COR-L47 (cell line): ENCODE results near the gene AIRE.
"Not testable (repeated sequence)": the region's sequence is repeated elsewhere in the genome, so short reads cannot be mapped to it uniquely, and the experiment has no call there.

Experiments
- DNase-seq: peaks from one replicate; lab custom pipeline; 2025; lab: John Stamatoyannopoulos, UW

Gene AIRE

DNA sequence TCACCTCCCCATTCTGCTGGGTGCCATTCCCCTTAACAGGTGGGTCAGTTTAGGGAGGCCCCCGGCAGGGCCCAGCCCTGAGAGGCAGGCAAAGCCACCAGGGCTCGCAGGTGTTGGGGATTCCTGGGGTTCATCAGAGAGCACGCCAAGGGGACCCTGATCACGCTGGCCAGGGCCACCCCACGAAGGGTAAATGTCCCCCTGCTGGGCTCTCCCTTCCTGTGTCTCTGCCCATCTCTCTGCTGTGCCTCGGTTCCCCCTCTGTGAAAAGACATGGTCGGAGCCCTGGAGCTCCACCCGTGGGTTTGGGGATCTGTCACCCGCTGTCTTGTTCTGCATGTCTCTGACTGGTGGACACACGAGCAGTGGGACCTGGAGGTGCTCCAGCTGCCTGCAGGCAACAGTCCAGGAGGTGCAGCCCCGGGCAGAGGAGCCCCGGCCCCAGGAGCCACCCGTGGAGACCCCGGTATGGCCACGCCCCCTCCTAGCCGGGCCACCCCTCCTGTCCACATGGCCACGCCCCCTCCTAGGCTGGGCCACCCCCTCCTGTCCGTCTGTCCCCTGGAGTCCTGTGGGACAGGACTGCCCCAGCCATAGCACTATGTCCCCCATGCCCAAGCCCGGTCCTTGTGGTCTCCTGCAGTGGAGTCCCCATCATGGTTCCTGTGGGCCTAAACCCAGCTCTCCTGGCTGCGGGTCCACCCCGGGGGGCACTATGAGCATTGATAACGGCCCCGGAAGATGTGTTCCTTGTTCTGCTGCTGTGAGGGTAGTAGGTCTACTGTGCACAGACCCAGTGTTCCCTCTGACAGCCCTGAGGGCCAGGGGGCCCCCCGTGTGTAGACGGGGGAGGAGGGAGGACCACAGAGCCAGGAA, 6.5 kb downstream of the AIRE start:
- no peak for DNase-seq

DNA sequence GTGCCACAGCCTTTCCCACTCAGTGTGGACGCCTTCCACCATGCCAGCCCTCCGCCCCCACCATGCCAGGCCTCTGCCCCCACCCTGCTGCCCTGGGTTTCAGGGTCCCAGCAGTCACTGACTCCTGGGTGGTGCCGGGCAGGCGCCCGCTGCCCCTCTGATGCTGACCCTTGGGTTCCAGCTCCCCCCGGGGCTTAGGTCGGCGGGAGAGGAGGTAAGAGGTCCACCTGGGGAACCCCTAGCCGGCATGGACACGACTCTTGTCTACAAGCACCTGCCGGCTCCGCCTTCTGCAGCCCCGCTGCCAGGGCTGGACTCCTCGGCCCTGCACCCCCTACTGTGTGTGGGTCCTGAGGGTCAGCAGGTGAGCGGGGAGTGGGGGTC, 7.1 kb downstream of the AIRE start:
- no peak for DNase-seq

- no peak for DNase-seq
Observed at GRCh38 chr21:44293551-44294231, 8.0 kb downstream of the AIRE start.

- no peak for DNase-seq
Observed at GRCh38 chr21:44294391-44295162, 8.9 kb downstream of the AIRE start.

GRCh38 chr21:44295163-44295573, 9.5 kb downstream of the AIRE start:
- DNase-seq = peak; percentile 49

DNA sequence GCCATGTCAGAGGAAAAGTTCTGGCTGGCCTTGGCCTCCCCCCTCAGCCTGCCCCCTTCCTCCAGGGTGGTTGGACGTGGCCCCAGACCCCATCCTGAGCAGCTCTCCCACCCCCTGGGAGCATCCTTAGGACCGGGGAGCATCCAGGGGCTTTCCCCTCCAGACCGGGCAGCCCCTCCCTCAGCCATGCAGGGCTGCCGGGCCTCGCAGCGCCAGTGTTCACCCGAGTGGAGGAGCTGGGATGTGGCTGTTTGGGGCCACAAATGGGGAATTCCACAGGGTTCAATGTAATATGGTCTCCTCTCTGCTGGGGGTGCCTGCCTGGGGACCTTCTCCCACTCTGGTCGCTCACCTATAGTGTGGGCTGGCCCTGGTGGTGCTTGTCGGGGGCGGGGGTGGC, 10.0 kb downstream of the AIRE start:
- DNase-seq = no peak

DNA sequence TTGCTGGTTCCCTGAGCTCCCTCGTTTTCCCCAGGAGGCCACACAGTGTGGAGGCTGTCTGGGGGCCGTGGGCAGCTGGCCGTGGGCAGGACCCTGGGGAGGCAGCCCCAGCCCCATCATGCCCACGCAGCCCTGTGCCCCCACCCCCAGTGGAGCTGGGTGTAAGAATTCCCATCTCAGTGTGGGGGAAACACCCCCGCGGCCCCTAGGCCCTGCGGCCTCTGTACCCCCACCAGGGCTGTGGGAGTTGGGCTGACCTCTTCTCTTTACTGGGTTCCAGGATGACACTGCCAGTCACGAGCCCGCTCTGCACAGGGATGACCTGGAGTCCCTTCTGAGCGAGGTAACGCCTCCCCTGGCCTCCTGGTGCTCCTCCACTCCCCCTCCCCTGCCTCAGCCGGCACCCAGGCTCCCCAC, 10.4 kb downstream of the AIRE start:
- DNase-seq = no peak

DNA sequence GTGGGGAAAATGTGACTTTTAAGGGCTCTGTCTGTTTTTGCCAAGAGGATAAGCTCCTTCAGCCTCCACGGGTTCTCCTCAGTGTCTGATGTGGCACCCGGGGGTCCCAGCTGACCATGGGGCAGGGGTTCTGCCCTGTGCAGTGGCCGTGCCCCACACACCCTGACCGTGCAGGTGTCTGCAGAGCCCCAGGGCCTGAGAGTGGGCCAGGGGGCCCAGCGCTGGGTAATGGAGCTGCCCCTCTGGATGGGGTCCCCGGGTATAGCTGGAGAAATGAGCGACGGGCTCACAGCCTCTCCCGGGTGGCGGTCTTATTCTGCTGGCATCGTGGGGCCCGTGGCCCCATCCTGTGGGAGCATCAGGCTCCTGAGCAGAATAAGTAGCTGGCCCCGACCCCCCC, 11.2 kb downstream of the AIRE start:
- no peak for DNase-seq

GRCh38 chr21:44297525-44298290, 12.0 kb downstream of the AIRE start:
- DNase-seq = peak; percentile 75

DNA sequence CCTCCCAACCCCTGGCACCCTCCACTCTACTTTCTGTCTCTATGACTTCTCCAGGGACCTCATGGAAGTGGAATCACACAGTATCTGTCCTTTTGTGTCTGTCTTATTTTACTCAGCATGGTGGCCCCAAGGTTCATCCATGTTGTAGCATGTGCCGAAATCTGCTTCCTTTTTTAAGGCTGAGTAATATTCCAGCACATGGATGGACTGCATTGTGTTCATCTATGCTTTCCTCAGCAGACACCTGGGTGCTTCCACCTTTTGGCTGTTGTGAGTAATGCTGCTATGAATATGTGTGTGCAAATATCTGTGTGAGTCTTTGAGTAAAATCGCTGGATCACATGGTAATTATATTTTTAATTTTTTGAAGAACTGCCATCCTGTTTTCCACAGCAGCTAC, 12.6 kb downstream of the AIRE start:
- DNase-seq = no peak

DNA sequence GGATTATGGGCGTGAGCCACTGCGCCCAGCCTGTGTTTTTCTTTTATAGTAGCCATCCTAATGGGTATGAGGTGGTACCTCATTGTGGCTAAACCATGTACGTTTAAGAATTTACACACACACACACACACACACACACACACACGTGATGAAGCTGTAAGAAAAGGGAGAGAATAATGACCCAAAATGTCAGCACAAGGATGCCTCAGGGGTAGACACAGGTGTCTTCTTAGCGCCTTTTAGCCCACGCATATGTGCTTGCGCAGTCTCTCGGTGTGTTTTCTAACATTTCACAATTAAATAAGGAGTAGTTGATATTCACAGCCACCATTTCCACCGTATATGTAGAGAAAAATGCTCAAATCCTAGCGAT, 13.4 kb downstream of the AIRE start:
- no peak for DNase-seq

DNA sequence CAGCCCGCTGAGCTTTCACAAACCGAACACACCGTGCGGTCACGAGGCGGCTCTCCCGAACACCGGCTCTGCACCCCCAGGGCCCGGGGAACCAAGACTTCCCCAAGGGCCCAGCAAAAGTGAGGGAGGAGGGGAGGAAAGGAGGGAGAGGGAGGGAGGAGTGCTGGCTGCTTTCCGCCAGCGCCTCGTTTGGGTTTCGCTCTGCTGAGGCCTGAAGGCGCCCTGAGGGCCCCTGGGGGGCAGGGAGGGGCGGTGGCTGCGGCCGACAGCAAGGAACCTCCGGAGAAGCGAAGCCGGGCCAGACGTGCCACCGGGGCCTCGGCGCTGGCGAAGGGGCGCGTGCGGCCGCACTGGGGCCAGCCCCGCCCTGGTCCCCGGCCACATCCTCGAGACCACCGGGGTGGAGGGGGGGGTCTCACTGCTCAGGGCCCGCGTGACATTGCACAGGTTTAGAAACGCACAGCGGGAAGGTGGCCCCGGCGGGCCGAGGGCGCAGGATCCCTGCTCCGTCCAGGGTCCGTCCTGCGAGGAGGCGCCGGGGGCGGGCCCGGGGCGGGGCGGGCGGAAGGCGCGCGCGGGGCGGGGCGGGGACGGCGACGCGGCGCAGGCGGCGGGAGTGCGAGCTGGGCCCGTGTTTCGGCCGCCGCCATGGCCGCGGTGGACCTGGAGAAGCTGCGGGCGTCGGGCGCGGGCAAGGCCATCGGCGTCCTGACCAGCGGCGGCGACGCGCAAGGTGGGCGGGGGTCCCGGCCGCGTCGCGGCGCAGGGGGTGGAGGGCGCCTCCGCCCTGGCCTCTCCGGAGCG, 14.0 kb downstream of the AIRE start, which contains the start of gene PFKL:
Gene PFKL (plus strand): TSS at position 596 of the 804 bp plus-strand sequence. CDS start 53 bp downstream, at position 649.
- no peak for DNase-seq

DNA sequence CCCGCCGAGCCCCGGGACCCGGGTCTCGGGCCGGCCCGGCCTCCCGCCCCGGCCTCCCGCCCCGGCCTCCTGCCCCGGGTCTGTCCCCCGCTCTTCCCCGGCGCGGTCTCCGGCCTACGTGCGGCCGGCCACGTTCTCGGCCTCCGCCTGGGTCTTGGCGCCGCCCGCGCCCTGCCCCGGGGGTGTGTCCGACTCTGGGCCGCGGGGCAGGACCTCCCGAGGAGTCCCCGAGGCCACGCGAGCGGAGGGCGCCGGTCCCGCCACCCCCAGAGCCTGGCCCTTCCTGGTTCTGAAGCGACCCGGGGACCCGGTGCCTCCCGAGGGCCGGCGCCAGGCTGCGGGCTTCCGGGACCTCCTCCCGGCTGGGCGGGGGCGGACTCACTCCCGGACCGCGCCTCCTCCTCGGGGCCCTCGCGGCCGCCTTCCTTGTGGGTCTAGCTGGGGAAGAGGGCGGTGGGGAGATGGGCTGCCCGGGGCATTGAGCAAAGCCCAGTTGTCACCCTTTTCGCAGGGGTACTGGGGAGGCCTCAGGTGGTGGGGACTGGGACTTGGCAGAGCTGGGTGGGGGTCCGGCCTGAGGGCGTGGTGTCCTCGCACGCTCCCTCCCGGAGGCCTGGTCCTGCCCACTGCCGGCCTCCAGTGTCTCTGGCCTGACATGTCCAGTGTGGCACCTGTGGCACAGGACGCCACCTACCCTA, 14.7 kb downstream of the AIRE start:
- no peak for DNase-seq

GRCh38 chr21:44301141-44301540, 15.5 kb downstream of the AIRE start:
- no peak for DNase-seq

GRCh38 chr21:44301961-44302406, 16.3 kb downstream of the AIRE start:
- DNase-seq = no peak

- not testable (repeated sequence) for DNase-seq
Observed at GRCh38 chr21:44302573-44303401, 17.1 kb downstream of the AIRE start.

- no peak for DNase-seq
Observed at GRCh38 chr21:44303490-44303981, 17.9 kb downstream of the AIRE start.

DNA sequence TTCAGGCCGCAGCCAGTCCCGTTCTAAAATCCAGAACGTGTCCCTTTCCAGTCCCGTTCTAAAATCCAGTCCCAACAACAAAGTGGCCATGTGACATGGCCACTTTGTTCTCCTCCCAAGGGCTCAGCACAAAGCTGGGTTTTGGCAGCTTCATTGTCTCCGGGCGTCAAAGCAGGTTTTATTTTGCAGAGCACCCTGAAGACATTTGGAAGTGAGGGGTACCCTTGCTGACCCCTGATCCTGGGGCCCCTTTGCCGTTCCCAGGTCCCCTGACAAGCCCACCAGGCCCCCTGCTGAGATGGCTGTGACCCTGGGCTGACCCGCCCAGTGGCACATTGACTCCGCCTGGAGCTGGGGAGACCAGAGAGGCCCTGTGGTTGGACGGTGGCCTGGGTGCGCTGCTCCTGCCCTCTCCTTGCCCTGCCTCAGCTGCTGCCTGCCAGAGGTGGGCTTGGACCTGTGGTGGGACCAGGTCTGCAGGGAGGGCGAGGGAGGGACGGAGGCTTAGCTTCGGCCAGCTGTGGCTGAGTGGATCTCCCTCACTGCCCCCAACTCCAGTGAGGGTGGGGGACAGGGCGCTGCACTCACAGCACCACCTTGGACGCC, 18.4 kb downstream of the AIRE start:
- DNase-seq = no peak

DNA sequence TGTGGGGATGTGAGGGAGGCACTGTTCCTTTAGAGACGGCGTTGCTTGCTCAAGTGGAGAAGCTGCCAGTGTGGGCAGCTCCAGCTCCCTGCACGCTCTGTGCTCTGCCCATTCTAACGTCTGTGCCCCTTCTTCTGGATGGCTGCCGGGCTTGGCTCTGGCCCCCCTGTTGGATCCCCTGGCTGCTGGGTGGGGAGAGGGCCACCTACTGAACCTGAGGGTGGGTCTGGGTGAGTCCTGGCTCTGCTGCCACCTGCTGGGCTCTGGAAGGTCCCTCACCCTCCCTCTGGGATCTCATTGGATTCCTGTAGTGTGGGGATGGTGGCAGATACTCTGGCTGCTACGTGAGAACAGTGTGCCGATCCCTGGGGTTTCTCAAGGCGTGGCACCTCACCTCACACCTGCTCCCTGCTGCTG, 19.2 kb downstream of the AIRE start:
- DNase-seq = no peak
